DOHH2 (cell line): Measurements from ENCODE around the gene RIMS1.

ENCODE experiments used
- EZH2phosphoT487 ChIP-seq: fragments of 200-600 bp; sonication (generic); IDR thresholded peaks from 2 replicates; pipeline ENCODE4 v1.6.1; 2017; ENCODE audit warnings: borderline replicate concordance, mild to moderate bottlenecking, antibody characterized with exemption, low read length, moderate library complexity, mixed read lengths
- TF ChIP-seq, protein P1 (sequence below): fragments of 200-600 bp; sonication (generic); IDR thresholded peaks from one replicate; pipeline ENCODE4 v1.5.1; 2014; ENCODE audit warnings: antibody characterized with exemption, mild to moderate bottlenecking, low read depth, low read length; ENCODE audit not compliant: poor library complexity, severe bottlenecking

DNA sequence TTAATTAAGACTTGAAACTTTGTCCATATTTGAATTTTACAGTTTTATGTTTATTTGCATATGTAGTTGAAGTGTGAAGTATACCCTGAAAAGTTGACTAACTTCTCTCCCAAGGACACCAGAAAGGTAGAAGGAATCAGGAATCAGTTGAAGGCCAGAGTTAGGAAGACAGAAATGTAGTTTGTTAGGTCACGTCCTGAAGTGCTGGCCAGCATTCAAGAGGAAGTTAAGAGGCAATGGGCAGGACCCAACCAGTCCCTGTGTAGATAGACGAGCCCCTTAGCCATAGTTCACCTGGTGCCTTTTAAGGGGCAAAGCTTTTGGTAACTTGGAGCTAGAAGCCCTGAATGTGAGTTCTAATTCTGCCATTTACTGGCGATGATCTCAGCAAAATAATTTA, 485.1 kb downstream of the RIMS1 start:
- TF ChIP-seq, protein P1, sequence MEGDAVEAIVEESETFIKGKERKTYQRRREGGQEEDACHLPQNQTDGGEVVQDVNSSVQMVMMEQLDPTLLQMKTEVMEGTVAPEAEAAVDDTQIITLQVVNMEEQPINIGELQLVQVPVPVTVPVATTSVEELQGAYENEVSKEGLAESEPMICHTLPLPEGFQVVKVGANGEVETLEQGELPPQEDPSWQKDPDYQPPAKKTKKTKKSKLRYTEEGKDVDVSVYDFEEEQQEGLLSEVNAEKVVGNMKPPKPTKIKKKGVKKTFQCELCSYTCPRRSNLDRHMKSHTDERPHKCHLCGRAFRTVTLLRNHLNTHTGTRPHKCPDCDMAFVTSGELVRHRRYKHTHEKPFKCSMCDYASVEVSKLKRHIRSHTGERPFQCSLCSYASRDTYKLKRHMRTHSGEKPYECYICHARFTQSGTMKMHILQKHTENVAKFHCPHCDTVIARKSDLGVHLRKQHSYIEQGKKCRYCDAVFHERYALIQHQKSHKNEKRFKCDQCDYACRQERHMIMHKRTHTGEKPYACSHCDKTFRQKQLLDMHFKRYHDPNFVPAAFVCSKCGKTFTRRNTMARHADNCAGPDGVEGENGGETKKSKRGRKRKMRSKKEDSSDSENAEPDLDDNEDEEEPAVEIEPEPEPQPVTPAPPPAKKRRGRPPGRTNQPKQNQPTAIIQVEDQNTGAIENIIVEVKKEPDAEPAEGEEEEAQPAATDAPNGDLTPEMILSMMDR: no peak
- TF ChIP-seq EZH2phosphoT487: no peak
